GM12801 (cell line): ENCODE data around the gene ZNRF4.

Source experiments
- TF ChIP-seq, protein P1 (sequence below): IDR thresholded peaks from one replicate; pipeline ENCODE4 v1.5.1; 2011; ENCODE audit warnings: control low read depth; ENCODE audit not compliant: insufficient read length; ENCODE audit errors: extremely low read depth

The ZNRF4 gene

DNA sequence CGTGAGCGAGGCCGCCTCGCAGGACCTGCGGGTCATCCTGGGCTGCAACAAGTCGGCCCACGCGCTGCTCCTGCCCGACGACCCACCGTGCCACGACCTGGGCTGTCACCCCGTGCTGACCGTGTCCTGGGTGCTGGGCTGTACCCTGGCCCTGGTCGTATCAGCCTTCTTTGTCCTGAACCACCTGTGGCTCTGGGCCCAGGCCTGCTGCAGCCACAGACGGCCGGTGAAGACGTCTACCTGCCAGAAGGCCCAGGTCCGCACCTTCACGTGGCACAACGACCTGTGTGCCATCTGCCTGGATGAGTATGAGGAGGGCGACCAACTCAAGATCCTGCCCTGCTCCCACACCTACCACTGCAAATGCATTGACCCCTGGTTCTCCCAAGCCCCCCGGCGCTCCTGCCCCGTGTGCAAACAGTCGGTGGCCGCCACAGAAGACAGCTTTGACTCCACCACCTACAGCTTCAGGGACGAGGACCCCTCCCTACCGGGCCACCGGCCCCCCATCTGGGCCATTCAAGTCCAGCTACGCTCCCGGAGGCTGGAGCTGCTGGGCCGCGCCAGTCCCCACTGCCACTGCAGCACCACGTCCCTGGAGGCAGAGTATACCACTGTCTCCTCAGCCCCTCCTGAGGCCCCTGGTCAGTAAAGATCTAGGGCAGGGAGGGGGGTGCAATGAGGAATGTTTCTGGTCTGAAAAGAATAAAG is 1.1 kb downstream of the ZNRF4 start:
- TF ChIP-seq, protein P1, sequence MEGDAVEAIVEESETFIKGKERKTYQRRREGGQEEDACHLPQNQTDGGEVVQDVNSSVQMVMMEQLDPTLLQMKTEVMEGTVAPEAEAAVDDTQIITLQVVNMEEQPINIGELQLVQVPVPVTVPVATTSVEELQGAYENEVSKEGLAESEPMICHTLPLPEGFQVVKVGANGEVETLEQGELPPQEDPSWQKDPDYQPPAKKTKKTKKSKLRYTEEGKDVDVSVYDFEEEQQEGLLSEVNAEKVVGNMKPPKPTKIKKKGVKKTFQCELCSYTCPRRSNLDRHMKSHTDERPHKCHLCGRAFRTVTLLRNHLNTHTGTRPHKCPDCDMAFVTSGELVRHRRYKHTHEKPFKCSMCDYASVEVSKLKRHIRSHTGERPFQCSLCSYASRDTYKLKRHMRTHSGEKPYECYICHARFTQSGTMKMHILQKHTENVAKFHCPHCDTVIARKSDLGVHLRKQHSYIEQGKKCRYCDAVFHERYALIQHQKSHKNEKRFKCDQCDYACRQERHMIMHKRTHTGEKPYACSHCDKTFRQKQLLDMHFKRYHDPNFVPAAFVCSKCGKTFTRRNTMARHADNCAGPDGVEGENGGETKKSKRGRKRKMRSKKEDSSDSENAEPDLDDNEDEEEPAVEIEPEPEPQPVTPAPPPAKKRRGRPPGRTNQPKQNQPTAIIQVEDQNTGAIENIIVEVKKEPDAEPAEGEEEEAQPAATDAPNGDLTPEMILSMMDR = no peak

- TF ChIP-seq, protein P1 = no peak
Observed at GRCh38 chr19:5456841-5457200, 1.6 kb downstream of the ZNRF4 start.

DNA sequence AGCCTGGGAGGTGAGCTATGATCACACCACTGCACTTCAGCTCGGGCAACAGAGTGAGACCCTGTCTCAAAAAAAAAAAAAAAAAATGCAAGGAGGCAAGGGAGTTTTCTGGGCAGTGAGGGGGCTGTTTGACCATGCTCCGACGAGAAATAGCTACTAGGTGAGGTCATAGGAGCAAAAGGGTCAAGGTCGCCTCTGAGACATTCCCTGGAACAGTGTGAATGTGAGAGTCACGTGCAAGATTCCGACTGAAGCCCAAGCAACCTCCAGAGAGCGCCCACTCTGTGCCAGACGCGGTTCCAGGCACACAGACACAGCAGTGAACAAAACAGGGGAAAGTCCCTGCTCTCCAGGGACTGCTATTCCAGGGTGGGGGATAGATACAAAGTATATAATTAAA is 2.5 kb downstream of the ZNRF4 start:
- TF ChIP-seq, protein P1 = no peak

GRCh38 chr19:5458420-5458819 is 3.2 kb downstream of the ZNRF4 start:
- TF ChIP-seq, protein P1 = no peak

DNA sequence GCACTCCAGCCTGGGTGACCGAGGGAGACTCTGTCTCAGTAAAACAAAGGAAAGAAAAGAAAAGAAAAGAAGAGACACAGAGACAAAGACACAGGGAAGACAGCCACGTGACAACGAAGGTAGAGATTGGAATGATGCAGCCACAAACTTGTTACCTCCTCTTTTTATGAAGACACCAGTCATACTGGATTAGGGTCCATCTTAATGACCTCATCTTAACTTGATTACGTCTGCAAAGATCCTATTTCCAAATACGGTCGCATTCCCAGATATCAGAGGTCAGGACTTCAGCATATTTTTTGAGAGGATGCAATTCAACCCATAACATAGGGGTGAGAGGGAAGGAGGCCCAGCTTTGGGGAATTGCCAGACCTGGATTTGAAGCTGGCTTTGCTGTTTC is 4.1 kb downstream of the ZNRF4 start:
- TF ChIP-seq, protein P1 = no peak

GRCh38 chr19:5460748-5461147 is 5.5 kb downstream of the ZNRF4 start:
- TF ChIP-seq, protein P1 = no peak

- TF ChIP-seq, protein P1 = no peak
Observed at GRCh38 chr19:5463959-5464358, 8.7 kb downstream of the ZNRF4 start.
